Gastrocnemius medialis (tissue), 4 donors: ENCODE results near the gene NET1.

Source experiments
- CTCF ChIP-seq, 5 experiments: fragments of 450-650 bp in 3 of 5; fragments of 200-600 bp in 2 of 5; sonication (generic) in 2 of 5; IDR thresholded peaks in 4 of 5; conservative IDR thresholded peaks in 1 of 5; 1 replicate in 4 of 5; 2 replicates in 1 of 5; pipeline ENCODE4 v1.5.1; 2016 to 2019; ENCODE audit warnings: antibody characterized with exemption in 5 of 5, mild to moderate bottlenecking in 3 of 5, moderate library complexity in 3 of 5
- POLR2A ChIP-seq, 2 donors: fragments of 450-650 bp; IDR thresholded peaks; one replicate each; pipeline ENCODE4 v1.6.1; 2017; ENCODE audit warnings: antibody characterized with exemption in 2 of 2, mild to moderate bottlenecking in 2 of 2, moderate library complexity in 2 of 2

- no peak for TF ChIP-seq POLR2A (IDR thresholded peaks at IDR 0.05)
- no peak for TF ChIP-seq CTCF (IDR thresholded peaks at IDR 0.05 in 4 of 5, conservative IDR thresholded peaks at IDR 0.05 in 1 of 5)
These were observed 80.0 kb downstream of the NET1 start for GRCh38 chr10:5492322-5492855.
